OCI-LY3 (cell line): ENCODE data around the gene BMP2K.

ENCODE experiments used
- H2AFZ ChIP-seq: fragments of 200-600, 300-600 bp; shearing (Covaris generic); 2 replicates; pipeline ENCODE4 v1.6.0; 2014; ENCODE audit warnings: antibody characterized with exemption, low read depth, low read length
- H3K27ac ChIP-seq: fragments of 200-600, 300-600 bp; sonication (generic); 2 replicates; pipeline ENCODE4 v1.5.1; 2014; ENCODE audit warnings: mild to moderate bottlenecking, low read length, moderate library complexity, mixed read lengths
- H3K27me3 ChIP-seq: fragments of 200-600, 300-600 bp; sonication (generic); 2 replicates; pipeline ENCODE4 v1.6.1; 2014; ENCODE audit warnings: low read depth, low read length, mixed read lengths
- H3K36me3 ChIP-seq: fragments of 200-600, 300-600 bp; sonication (generic); replicated peaks from 2 replicates; pipeline ENCODE3; 2014; ENCODE audit warnings: low read depth, low read length, mixed read lengths
- H3K4me1 ChIP-seq: fragments of 300-600, 200-600 bp; sonication (generic); 2 replicates; pipeline ENCODE4 v1.6.1; 2014; ENCODE audit warnings: low read length, mixed read lengths
- H3K4me2 ChIP-seq: fragments of 200-600, 300-600 bp; sonication (generic); 2 replicates; pipeline ENCODE4 v1.6.1; 2014; ENCODE audit warnings: low read length, mixed read lengths
- H3K4me3 ChIP-seq: fragments of 300-600, 200-600 bp; sonication (generic); 2 replicates; pipeline ENCODE4 v1.5.1; 2014; ENCODE audit warnings: antibody characterized with exemption, mild to moderate bottlenecking, low read length, moderate library complexity
- H3K79me2 ChIP-seq: fragments of 300-600, 200-600 bp; shearing (Covaris generic); 2 replicates; pipeline ENCODE4 v1.6.1; 2014; ENCODE audit warnings: mild to moderate bottlenecking, low read length, mixed read lengths
- H3K9ac ChIP-seq: fragments of 300-600, 200-600 bp; shearing (Covaris generic); 2 replicates; pipeline ENCODE4 v1.6.0; 2014; ENCODE audit warnings: mild to moderate bottlenecking, low read length, moderate library complexity
- H3K9me3 ChIP-seq: fragments of 200-600, 300-600 bp; shearing (Covaris generic); 2 replicates; pipeline ENCODE4 v1.6.1; 2014; ENCODE audit warnings: low read length, mixed read lengths; ENCODE audit not compliant: insufficient read depth
- H4K20me1 ChIP-seq: fragments of 200-600, 300-600 bp; sonication (generic); 2 replicates; pipeline ENCODE4 v1.6.1; 2016; ENCODE audit warnings: low read length, mixed read lengths; ENCODE audit not compliant: insufficient read depth
- CTCF ChIP-seq: fragments of 200-600, 300-600 bp; sonication (generic); IDR thresholded peaks from 2 replicates; pipeline ENCODE4 v1.5.1; 2014; ENCODE audit warnings: antibody characterized with exemption, low read length, low read depth
- EZH2phosphoT487 ChIP-seq: fragments of 200-600 bp; shearing (Covaris generic); IDR thresholded peaks from 2 replicates; pipeline ENCODE4 v1.6.1; 2018; ENCODE audit warnings: antibody characterized with exemption, mixed run types, low read depth

Gene BMP2K

GRCh38 chr4:78735697-78736096 is 40.5 kb upstream of the BMP2K start:
- H3K36me3 ChIP-seq, result no peaks in the 10 kb centered on the region
- TF ChIP-seq EZH2phosphoT487 (no peak), CTCF (no peak)
- no peaks in the 10 kb centered on the region for H4K20me1 ChIP-seq
- no peak overlapping the region for H3K9ac ChIP-seq
- H3K79me2 ChIP-seq, result no peaks in the 10 kb centered on the region
- H3K4me1 ChIP-seq, result peaks cover 25% of the 10 kb centered on the region
- no peaks in the 10 kb centered on the region for H3K27me3 ChIP-seq
- H3K4me2 ChIP-seq, result peak overlapping the region; percentile 40
- H2AFZ ChIP-seq, result peak overlapping the region; percentile 57; the same call in 1 of the 2 replicates
- H3K27ac ChIP-seq, result peak overlapping the region; percentile 42
- no peak overlapping the region for H3K4me3 ChIP-seq
- H3K9me3 ChIP-seq, result no peaks in the 10 kb centered on the region

- no peaks in the 10 kb centered on the region for H4K20me1 ChIP-seq
- no peak overlapping the region for H3K9ac ChIP-seq
- TF ChIP-seq CTCF, result no peak
- TF ChIP-seq EZH2phosphoT487, result no peak
- no peaks in the 10 kb centered on the region for H3K27me3 ChIP-seq
- H3K36me3 ChIP-seq, result no peaks in the 10 kb centered on the region
- H3K27ac ChIP-seq, result no peak overlapping the region
- no peaks in the 10 kb centered on the region for H3K9me3 ChIP-seq
- H3K4me2 ChIP-seq, result no peak overlapping the region
- peaks cover 29% of the 10 kb centered on the region for H3K4me1 ChIP-seq
- no peak overlapping the region for H2AFZ ChIP-seq
- no peak overlapping the region for H3K4me3 ChIP-seq
- H3K79me2 ChIP-seq, result no peaks in the 10 kb centered on the region
Observed at GRCh38 chr4:78737035-78737434, 39.1 kb upstream of the BMP2K start.

GRCh38 chr4:78737973-78738372 is 38.2 kb upstream of the BMP2K start:
- no peak overlapping the region for H3K27ac ChIP-seq
- no peak overlapping the region for H2AFZ ChIP-seq
- H3K79me2 ChIP-seq, result no peaks in the 10 kb centered on the region
- H3K9me3 ChIP-seq, result no peaks in the 10 kb centered on the region
- H3K27me3 ChIP-seq, result no peaks in the 10 kb centered on the region
- H3K4me1 ChIP-seq, result peaks cover 39% of the 10 kb centered on the region
- no peaks in the 10 kb centered on the region for H3K36me3 ChIP-seq
- no peak overlapping the region for H3K4me2 ChIP-seq
- TF ChIP-seq EZH2phosphoT487 (no peak), CTCF (no peak)
- no peak overlapping the region for H3K9ac ChIP-seq
- H3K4me3 ChIP-seq, result no peak overlapping the region
- no peaks in the 10 kb centered on the region for H4K20me1 ChIP-seq

GRCh38 chr4:78742300-78742699 is 33.9 kb upstream of the BMP2K start:
- Histone ChIP-seq H3K4me2 (peak overlapping the region; percentile 29), H3K36me3 (peaks cover 3% of the 10 kb centered on the region), H3K79me2 (no peaks in the 10 kb centered on the region), H3K27me3 (no peaks in the 10 kb centered on the region), H3K9ac (no peak overlapping the region), H4K20me1 (no peaks in the 10 kb centered on the region), H2AFZ (peak overlapping the region; percentile 68), H3K9me3 (no peaks in the 10 kb centered on the region), H3K4me1 (peaks cover 15% of the 10 kb centered on the region), H3K27ac (peak overlapping the region; percentile 44), H3K4me3 (no peak overlapping the region)
- TF ChIP-seq EZH2phosphoT487, result no peak
- TF ChIP-seq CTCF, result no peak
